Natural killer cell treated with Interleukin-12 subunit alpha and Interleukin-12 subunit beta and Interleukin-15 and Interleukin-18, amount 100 ng/mL, for 72 hours (primary cell): Measurements from ENCODE around the gene SLFNL1. TPM values are rescaled to one million over a fixed set of nuclear protein-coding genes. Genes with fewer than 3 reads are reported as not detected.

Experiments used
- ATAC-seq, 2 donors: fragments of 150-1000 bp; cut with Tn5 transposase in 1 of 2; sonication (Bioruptor Pico), chemical (Tn5 transposase) in 1 of 2; 2 replicates each; pipeline ENCODE4 v1.10.0; 2021
- DNase-seq: peaks from one replicate; pipeline ENCODE4 v3.0.0; 2022; ENCODE audit warnings: low spot score
- H3K27ac Mint-ChIP-seq, 2 donors: 1 replicate in 1 of 2; 2 replicates in 1 of 2; pipeline ENCODE4 v1.8.0; 2022; ENCODE audit warnings: mixed read lengths in 2 of 2, mild to moderate bottlenecking in 1 of 2, moderate library complexity in 1 of 2
- H3K27me3 Mint-ChIP-seq, 2 donors: 1 replicate in 1 of 2; 2 replicates in 1 of 2; pipeline ENCODE4 v1.8.0; 2022; ENCODE audit warnings: mixed read lengths in 2 of 2
- H3K36me3 Mint-ChIP-seq: one replicate; pipeline ENCODE4 v1.8.0; 2022; ENCODE audit warnings: mixed read lengths
- H3K4me1 Mint-ChIP-seq, 2 donors: 1 replicate in 1 of 2; 2 replicates in 1 of 2; pipeline ENCODE4 v1.8.0; 2022; ENCODE audit warnings: low read depth in 2 of 2, mixed read lengths in 2 of 2, mild to moderate bottlenecking in 1 of 2
- H3K4me3 Mint-ChIP-seq: one replicate; pipeline ENCODE4 v1.8.0; 2022; ENCODE audit warnings: mixed read lengths
- H3K9me3 Mint-ChIP-seq: 2 replicates; pipeline ENCODE4 v1.8.0; 2022; ENCODE audit warnings: mixed read lengths
- total RNA-seq, 2 donors: library from RNA; stranded (reverse); gene quantifications; one replicate each; pipeline ENCODE4 v1.2.3, GENCODE V29; 2022

SLFNL1 gene
- total RNA-seq, 2 donors from 2014 or later = 0.14 to 0.33 TPM

GRCh38 chr1:41015281-41015896, 6.1 kb downstream of the SLFNL1 start:
- Mint-ChIP-seq H3K4me1 (peaks cover 0 to 7% of the 10 kb centered on the region in 2 donors), H3K9me3 (no peaks in the 10 kb centered on the region), H3K27ac (no peak overlapping the region), H3K36me3 (peaks cover 20% of the 10 kb centered on the region), H3K27me3 (no peaks in the 10 kb centered on the region), H3K4me3 (no peak overlapping the region)
- ATAC-seq (no peak), DNase-seq (no peak)

- no peak overlapping the region for H3K4me3 Mint-ChIP-seq
- no peaks in the 10 kb centered on the region for H3K9me3 Mint-ChIP-seq
- peaks cover 0 to 7% of the 10 kb centered on the region in 2 donors for H3K4me1 Mint-ChIP-seq
- peak overlapping the region in 1 of 2 donors; percentile 41 for H3K27ac Mint-ChIP-seq
- DNase-seq (no peak), ATAC-seq (no peak)
- H3K36me3 Mint-ChIP-seq = peaks cover 25% of the 10 kb centered on the region
- H3K27me3 Mint-ChIP-seq = no peaks in the 10 kb centered on the region
These were observed 6.7 kb downstream of the SLFNL1 start for GRCh38 chr1:41014871-41015270.

GRCh38 chr1:41013796-41014195, 7.7 kb downstream of the SLFNL1 start:
- no peak overlapping the region for H3K4me3 Mint-ChIP-seq
- peaks cover 0 to 5% of the 10 kb centered on the region in 2 donors for H3K4me1 Mint-ChIP-seq
- H3K27me3 Mint-ChIP-seq = no peaks in the 10 kb centered on the region
- no peak for DNase-seq
- no peak overlapping the region for H3K27ac Mint-ChIP-seq
- no peak for ATAC-seq
- H3K9me3 Mint-ChIP-seq = no peaks in the 10 kb centered on the region
- H3K36me3 Mint-ChIP-seq = peaks cover 33% of the 10 kb centered on the region

- ATAC-seq (no peak), DNase-seq (no peak)
- Mint-ChIP-seq H3K4me3 (no peak overlapping the region), H3K27ac (no peak overlapping the region), H3K4me1 (peaks cover 0 to 5% of the 10 kb centered on the region in 2 donors), H3K27me3 (no peaks in the 10 kb centered on the region), H3K36me3 (peaks cover 38% of the 10 kb centered on the region), H3K9me3 (no peaks in the 10 kb centered on the region)
These were observed 8.5 kb downstream of the SLFNL1 start for GRCh38 chr1:41013024-41013423.

- H3K9me3 Mint-ChIP-seq = no peaks in the 10 kb centered on the region
- H3K4me1 Mint-ChIP-seq = peaks cover 0 to 8% of the 10 kb centered on the region in 2 donors
- DNase-seq = no peak
- no peak for ATAC-seq
- peaks cover 33% of the 10 kb centered on the region for H3K36me3 Mint-ChIP-seq
- H3K27ac Mint-ChIP-seq = no peak overlapping the region
- H3K27me3 Mint-ChIP-seq = no peaks in the 10 kb centered on the region
- no peak overlapping the region for H3K4me3 Mint-ChIP-seq
These were observed 11.2 kb downstream of the SLFNL1 start for GRCh38 chr1:41010345-41010744.

- ATAC-seq (no peak), DNase-seq (no peak)
- Mint-ChIP-seq H3K27me3 (no peaks in the 10 kb centered on the region), H3K9me3 (no peaks in the 10 kb centered on the region), H3K27ac (no peak overlapping the region), H3K4me1 (peaks cover 0 to 4% of the 10 kb centered on the region in 2 donors), H3K4me3 (no peak overlapping the region), H3K36me3 (peaks cover 33% of the 10 kb centered on the region)
These were observed 12.1 kb downstream of the SLFNL1 start for GRCh38 chr1:41009466-41009865.

GRCh38 chr1:41006942-41007865, 14.3 kb downstream of the SLFNL1 start:
- ATAC-seq (no peak), DNase-seq (no peak)
- H3K4me3 Mint-ChIP-seq = no peak overlapping the region
- H3K9me3 Mint-ChIP-seq = no peaks in the 10 kb centered on the region
- no peak overlapping the region for H3K27ac Mint-ChIP-seq
- no peaks in the 10 kb centered on the region for H3K27me3 Mint-ChIP-seq
- H3K36me3 Mint-ChIP-seq = peaks cover 30% of the 10 kb centered on the region
- peaks cover 15 to 16% of the 10 kb centered on the region in 2 donors for H3K4me1 Mint-ChIP-seq

GRCh38 chr1:41005876-41006275, 15.6 kb downstream of the SLFNL1 start:
- Mint-ChIP-seq H3K27me3 (no peaks in the 10 kb centered on the region), H3K36me3 (peaks cover 24% of the 10 kb centered on the region), H3K9me3 (no peaks in the 10 kb centered on the region)

GRCh38 chr1:41003640-41004220, 17.8 kb downstream of the SLFNL1 start:
- ATAC-seq (peak; percentile 87 to 99), DNase-seq (peak; percentile 64)
- H3K36me3 Mint-ChIP-seq = peaks cover 29% of the 10 kb centered on the region
- peak overlapping the region; percentile 15 for H3K4me3 Mint-ChIP-seq
- H3K27me3 Mint-ChIP-seq = no peaks in the 10 kb centered on the region
- no peaks in the 10 kb centered on the region for H3K9me3 Mint-ChIP-seq
- peak overlapping the region in 1 of 2 donors; percentile 14 for H3K27ac Mint-ChIP-seq
- peaks cover 15 to 21% of the 10 kb centered on the region in 2 donors for H3K4me1 Mint-ChIP-seq

More at GRCh38 chr1:41005876-41006275, 15.6 kb downstream of the SLFNL1 start:
- DNase-seq (no peak), ATAC-seq (no peak)
- Mint-ChIP-seq H3K4me1 (peaks cover 15 to 19% of the 10 kb centered on the region in 2 donors), H3K4me3 (no peak overlapping the region), H3K27ac (no peak overlapping the region)

GRCh38 chr1:41003127-41003639, 18.3 kb downstream of the SLFNL1 start:
- peaks cover 15 to 21% of the 10 kb centered on the region in 2 donors for H3K4me1 Mint-ChIP-seq
- H3K27ac Mint-ChIP-seq = peak overlapping the region in 1 of 2 donors; percentile 14
- no peak for ATAC-seq
- no peaks in the 10 kb centered on the region for H3K9me3 Mint-ChIP-seq
- no peaks in the 10 kb centered on the region for H3K27me3 Mint-ChIP-seq
- no peak overlapping the region for H3K4me3 Mint-ChIP-seq
- DNase-seq = no peak
- H3K36me3 Mint-ChIP-seq = peaks cover 28% of the 10 kb centered on the region

GRCh38 chr1:40998668-40999067, 22.9 kb downstream of the SLFNL1 start:
- Mint-ChIP-seq H3K4me3 (no peak overlapping the region), H3K27ac (no peak overlapping the region), H3K27me3 (no peaks in the 10 kb centered on the region), H3K36me3 (peaks cover 47% of the 10 kb centered on the region), H3K9me3 (no peaks in the 10 kb centered on the region), H3K4me1 (peaks cover 12 to 15% of the 10 kb centered on the region in 2 donors)
- ATAC-seq (no peak), DNase-seq (no peak)

- Mint-ChIP-seq H3K36me3 (peaks cover 50% of the 10 kb centered on the region), H3K4me3 (no peak overlapping the region)
These were observed 24.4 kb downstream of the SLFNL1 start for GRCh38 chr1:40997096-40997495.

GRCh38 chr1:40989066-40989465, 32.5 kb downstream of the SLFNL1 start:
- Mint-ChIP-seq H3K27me3 (no peaks in the 10 kb centered on the region), H3K9me3 (no peaks in the 10 kb centered on the region), H3K27ac (no peak overlapping the region), H3K4me3 (no peak overlapping the region), H3K36me3 (peaks cover 56% of the 10 kb centered on the region), H3K4me1 (peaks cover 6% of the 10 kb centered on the region in 2 donors)
- no peak for DNase-seq
- ATAC-seq = no peak

More at GRCh38 chr1:40997096-40997495, 24.4 kb downstream of the SLFNL1 start:
- Mint-ChIP-seq H3K27me3 (no peaks in the 10 kb centered on the region), H3K27ac (no peak overlapping the region), H3K4me1 (peaks cover 0 to 5% of the 10 kb centered on the region in 2 donors), H3K9me3 (no peaks in the 10 kb centered on the region)
- ATAC-seq (no peak), DNase-seq (no peak)
